SH-SY5Y (cell line): ENCODE results near the gene GPR17.

Experiments used
- GATA2 ChIP-seq: IDR thresholded peaks from 2 replicates; pipeline ENCODE4 v1.6.1; 2011; ENCODE audit warnings: mild to moderate bottlenecking, low read depth, low read length
- GATA3 ChIP-seq: IDR thresholded peaks from 2 replicates; pipeline ENCODE4 v1.6.1; 2011; ENCODE audit warnings: low read depth, mild to moderate bottlenecking, low read length, moderate library complexity

GPR17 gene

GRCh38 chr2:127630864-127631540 is 15.0 kb upstream of the GPR17 start:
- TF ChIP-seq GATA2 (no peak), GATA3 (no peak)

- no peak for TF ChIP-seq GATA2
- no peak for TF ChIP-seq GATA3
These were observed 14.4 kb upstream of the GPR17 start for GRCh38 chr2:127631541-127631996.

GRCh38 chr2:127631997-127632581 is 13.9 kb upstream of the GPR17 start:
- no peak for TF ChIP-seq GATA2
- TF ChIP-seq GATA3: no peak

- no peak for TF ChIP-seq GATA2
- TF ChIP-seq GATA3: no peak
These were observed 13.1 kb upstream of the GPR17 start for GRCh38 chr2:127632592-127633489.

- no peak for TF ChIP-seq GATA3
- no peak for TF ChIP-seq GATA2
These were observed 12.3 kb upstream of the GPR17 start for GRCh38 chr2:127633556-127634065.

- TF ChIP-seq GATA3 (no peak), GATA2 (no peak)
These were observed 11.8 kb upstream of the GPR17 start for GRCh38 chr2:127634066-127634617.

- TF ChIP-seq GATA2 (no peak), GATA3 (no peak)
These were observed 11.2 kb upstream of the GPR17 start for GRCh38 chr2:127634626-127635379.

GRCh38 chr2:127635380-127636237 is 10.3 kb upstream of the GPR17 start:
- TF ChIP-seq GATA3: no peak
- no peak for TF ChIP-seq GATA2

GRCh38 chr2:127636248-127637235 is 9.4 kb upstream of the GPR17 start:
- no peak for TF ChIP-seq GATA2
- no peak for TF ChIP-seq GATA3

- TF ChIP-seq GATA3: no peak
- no peak for TF ChIP-seq GATA2
These were observed 8.7 kb upstream of the GPR17 start for GRCh38 chr2:127637236-127637630.

GRCh38 chr2:127637725-127638252 is 8.2 kb upstream of the GPR17 start:
- TF ChIP-seq GATA2: no peak
- TF ChIP-seq GATA3: no peak
